G401.6 (cell line): ENCODE data around the gene PTPRN2.
"Not testable (repeated sequence)": the region's sequence is repeated elsewhere in the genome, so short reads cannot be mapped to it uniquely, and the experiment has no call there.

Source experiments
- FAIRE-seq: peaks from 2 replicates; lab custom pipeline; 2012; peaks lifted over from hg19 to GRCh38; lab: Jason Lieb, UNC

The PTPRN2 gene

DNA sequence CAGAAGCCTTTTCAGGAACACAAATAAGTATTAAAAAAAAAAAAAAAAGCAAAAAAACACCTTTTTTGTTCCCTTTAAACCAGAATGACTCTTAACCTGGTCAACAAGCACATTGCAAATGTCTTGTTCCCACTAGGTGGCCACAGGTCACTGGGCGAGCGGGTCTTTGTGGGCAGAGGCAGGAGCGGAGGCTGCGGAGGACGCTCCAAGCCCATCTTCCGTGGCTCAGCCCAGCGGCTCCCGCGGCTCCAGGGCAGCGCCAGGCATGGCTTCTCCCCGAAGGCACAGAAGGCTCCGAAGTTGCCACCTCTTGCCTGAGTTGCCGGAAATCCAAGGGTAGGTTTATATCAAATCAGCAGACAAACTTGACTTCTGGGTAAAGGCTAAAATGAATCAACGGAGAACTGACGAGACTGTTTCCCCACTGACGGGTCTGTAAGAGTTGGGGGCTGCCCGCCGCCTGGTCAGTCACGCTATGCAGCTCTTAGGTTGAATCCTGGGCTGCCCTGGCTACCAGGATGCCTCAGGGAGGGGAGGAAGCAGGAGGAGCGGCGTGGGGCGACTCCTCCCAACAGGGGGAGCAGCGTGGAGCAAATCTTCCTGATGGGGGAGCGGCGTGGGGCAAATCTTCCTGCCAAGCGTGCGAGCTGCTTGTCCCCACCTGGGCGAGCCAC is 144.5 kb downstream of the PTPRN2 start:
- FAIRE-seq = no peak

DNA sequence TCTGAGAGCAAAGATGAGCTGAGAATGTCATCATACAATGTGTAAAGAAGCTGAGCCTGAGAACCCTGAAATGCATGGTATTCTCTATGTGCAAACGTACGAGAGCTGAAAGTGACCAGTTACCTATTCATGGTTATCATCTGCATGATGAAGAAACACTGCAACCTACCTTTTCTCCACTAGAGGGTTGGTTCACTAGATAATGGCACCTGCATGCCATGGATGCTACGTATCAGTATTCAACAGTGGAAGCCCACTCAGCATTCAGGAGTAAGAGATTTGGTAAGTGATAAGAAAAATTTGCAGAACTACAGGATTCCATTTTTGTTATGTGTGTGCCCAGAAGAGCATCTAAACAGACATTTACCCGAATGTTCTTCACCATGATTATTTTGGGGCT is 145.4 kb downstream of the PTPRN2 start:
- FAIRE-seq = no peak

DNA sequence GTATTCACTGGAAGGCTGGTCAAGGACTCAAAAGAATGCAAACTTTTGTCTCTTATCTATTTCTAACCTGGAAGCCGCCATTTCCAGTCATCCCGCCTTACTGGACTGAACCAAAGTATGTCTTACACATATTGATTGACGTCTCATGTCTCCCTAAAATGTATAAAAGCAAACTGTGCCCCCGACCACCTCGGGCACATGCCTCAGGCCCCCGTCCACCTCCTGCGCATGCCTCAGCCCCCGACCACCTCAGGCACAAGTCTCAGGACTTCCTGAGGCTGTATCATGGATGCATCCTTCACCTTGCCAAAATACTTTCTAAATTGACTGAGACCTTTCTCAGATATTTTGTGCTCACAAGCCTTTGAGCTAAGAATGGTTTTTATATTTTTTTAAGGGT is 148.6 kb downstream of the PTPRN2 start:
- no peak for FAIRE-seq

DNA sequence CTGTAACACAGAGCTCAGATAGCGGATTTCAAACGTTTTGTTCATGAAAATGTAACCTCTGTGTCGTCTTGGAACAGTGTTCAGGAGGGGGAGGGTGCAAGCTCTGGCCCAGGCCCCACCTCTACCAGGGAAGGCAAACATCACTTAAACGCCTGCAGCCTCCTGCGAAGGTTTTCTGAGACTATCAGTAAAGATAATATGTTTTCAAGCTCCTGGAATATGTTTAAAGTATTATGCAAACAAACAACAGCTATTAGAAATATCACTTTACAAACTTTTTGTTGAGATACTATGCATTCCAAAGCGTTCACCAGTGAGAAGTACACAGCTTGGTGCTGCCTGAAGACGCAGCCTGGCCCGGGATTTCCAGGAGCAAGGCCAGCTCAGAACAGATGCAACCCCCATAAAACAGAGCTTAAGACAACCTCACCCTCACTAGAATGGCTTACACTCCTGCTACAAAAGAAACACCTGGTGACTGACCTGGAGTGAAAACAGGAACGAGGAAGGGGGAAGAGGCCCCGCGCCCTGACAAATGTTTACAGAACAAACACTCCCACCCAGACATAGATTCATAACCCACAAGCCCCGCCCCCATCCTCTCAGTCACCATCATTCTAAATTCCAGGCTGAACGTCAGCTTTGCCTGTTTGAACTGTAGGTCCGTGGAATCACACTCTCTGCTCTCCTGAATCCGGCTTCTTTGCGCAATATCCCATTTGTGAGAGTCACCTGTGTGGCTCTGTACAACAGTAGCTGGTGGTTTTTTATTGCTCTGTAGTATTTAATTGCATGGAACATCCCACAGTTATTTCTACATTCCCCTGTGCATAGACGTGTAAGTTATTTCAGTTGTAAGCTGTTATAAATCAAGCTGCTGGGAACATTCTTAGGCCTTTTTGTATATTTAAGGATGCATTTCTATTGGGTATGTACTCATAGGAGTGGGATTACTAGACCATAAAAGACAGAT is 155.0 kb downstream of the PTPRN2 start:
- FAIRE-seq = no peak

DNA sequence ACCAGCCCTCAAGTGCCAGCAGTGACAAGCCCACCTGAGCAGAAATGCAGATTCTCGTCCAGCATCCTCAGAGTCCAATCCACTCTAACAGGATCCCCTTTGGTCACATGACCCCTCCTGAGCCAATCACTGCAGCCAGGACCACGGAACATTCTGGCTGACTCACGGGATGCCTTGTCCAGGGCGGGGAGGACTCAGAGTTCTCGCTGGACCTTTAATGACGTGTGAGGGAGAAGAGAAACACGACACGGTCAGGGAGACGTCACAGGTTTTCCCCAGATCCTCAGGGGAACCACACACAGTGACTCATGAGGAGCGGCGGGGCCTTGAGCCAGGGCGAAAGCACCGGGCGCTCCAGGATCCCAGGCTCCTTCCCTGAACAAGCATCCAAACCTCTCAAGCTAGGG is 155.7 kb downstream of the PTPRN2 start:
- no peak for FAIRE-seq

DNA sequence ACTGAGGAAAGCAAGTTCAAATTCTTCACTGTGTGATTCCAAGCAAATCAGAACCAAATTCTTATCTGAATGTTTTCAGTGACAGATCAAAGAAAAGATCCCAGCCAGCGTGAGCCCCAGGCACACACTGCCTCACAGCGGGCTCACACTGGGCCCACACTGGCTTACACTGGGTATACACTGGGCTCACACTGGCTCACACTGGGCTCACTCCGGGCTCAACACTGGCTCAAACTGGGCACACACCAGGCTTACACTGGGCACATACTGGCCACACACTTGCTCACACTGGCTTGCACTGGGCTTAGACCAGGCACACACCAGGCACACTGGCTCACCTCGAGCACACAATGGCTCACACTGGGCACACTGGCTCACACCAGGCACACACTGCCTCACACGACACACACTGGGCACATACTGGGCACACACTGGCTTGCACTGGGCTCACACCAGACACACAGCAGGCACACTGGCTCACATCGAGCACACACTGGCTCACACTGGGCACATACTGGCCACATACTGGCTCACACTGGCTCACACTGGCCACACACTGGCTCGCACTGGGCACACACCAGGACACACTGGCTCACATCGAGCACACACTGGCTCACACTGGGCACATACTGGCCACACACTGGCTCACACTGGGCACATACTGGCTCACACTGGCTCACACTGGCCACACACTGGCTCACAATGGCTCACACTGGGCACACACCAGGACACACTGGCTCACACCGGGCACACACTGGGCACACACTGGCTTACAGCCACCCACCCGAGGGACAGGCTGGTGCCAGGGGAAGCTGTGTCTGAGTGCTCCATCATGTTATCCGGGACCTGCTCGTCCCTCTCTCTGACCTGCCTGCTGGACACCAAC is 156.3 kb downstream of the PTPRN2 start:
- no peak for FAIRE-seq

DNA sequence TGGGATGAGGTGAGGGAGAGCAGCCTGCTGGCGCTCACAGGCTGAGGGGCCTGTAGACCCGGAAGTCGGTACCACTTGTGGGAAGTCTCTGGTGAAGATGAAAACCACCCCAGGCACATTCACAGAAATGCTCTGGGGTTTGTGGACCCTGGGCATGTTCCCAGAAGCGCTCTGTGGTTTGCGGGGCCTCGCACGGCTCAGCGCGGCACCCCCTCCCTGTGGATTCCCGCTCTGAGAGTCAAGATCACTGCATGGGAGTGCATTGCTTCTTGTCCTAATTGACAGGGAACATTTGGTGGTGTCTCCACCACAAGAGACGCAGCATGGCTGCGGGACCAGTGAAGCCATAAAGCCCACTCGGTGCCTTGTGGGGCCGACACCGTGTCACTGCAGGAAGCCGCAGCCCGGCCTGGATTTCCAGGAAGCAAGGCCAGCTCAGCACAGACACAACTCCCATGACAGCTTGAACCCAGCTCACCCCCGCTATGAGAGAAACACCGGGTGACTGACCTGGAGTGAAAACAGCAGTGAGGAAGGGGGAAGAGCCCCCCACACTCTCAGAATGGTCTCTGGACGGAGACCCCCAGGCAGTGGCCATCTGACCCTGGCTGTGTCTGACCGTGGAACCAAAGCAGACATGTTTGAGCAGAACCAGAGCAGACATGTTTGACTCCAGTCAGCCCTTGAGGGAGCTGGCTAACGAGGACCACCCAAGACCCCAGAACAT is 157.2 kb downstream of the PTPRN2 start:
- no peak for FAIRE-seq

DNA sequence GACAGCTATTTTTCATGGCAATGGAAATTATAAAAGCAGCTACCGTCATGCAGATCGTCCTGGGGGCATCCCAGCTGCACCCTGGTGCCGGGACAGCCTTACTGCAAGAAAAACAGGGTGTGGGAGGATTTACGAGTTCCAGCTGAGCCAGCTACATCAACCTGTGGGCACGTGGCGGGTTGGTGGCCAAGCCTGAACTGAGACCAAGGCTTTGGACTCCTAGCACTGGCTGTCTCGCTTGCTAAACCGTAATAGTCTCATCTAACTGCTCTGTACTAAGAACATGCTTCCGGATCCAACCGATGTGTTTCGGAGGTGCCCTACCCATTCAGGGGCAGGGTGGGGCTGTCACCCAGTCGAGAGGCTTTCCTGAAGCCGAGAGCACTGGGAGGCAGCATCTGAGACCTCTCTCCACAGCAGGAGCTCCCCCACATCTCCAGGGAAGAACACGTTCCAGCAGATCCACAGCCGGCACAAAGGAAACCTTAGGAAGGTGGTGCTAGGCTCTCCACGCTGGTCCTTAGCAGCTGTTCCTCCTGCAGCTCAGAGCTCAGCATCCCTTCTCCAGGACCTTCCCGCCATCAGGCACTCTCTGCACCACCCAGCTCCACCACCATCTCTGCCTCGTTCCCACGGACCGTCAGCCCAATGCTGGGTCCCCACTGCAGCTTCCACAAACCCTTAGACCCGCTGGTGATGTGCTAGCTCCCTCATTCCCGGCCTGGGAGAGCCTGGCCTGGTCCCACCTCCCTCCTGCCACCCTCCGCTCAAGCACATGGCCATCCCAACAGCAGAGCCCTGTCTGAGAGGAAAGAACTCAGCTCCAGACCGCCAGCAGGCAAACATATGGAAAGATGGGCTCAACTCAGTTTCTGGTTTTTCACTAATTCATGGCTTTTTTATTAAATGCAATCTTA is 158.5 kb downstream of the PTPRN2 start:
- no peak for FAIRE-seq

DNA sequence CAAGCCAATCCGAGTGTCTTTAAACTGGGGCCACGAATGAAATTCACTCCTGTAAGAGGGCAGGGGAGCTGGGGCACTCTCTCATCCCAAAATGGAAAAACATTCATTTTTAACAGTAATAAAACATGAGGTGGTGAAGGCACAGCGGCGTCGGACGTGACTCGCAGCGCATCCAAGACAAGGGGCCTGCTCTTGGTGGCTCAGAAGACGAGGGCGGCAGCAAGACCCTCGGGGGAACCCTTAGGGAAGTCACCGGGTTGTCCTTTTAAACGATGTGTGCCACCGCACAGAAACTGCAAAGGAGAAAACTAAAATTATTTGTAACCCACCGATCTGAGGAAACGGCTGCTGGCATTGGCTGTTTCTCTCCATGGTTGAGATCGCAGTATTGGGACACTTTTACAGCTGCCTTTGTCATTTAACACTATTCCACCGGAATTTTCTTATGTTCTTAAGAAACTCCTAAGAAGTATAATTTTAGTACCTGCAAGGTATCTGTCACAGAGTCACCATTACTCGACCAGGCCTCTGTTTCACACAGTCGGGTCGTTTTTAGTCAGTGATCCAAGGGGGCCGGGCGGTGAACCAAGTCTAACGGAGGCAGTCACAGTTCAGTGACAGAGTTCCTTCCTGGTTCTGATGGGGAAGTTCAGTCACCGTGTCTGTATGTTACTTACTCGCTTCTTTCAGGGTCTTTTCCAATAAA is 159.3 kb downstream of the PTPRN2 start:
- FAIRE-seq = no peak

DNA sequence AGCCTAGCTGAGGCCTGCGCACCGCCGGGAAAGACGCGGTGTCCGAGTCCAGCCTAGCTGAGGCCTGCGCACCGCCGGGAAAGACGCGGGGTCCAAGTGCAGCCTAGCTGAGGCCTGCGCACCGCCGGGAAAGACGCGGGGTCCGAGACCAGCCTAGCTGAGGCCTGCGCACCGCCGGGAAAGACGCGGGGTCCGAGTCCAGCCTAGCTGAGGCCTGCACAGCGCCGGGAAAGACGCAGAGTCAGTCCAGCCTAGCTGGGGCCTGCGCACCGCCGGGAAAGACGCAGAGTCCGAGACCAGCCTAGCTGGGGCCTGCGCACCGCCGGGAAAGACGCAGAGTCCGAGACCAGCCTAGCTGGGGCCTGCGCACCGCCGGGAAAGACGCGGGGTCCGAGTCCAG is 161.9 kb downstream of the PTPRN2 start:
- not testable (repeated sequence) for FAIRE-seq

DNA sequence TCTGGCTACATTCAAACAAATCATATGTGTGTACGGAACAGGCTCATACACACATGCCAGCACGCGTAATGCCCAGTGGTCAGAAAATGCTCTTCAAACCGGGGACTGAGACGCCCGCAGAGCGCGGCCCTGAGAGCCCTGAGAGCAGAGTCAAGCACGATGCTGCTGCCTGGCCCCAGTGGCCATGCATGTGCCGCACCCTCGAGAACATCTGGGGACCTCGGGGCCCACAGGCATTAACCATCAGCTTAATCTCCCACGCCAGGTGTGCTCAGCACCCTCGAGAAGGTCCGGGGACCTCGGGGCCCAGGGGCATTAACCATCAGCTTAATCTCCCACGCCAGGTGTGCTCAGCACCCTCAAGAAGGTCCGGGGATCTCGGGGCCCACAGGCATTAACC is 163.1 kb downstream of the PTPRN2 start:
- no peak for FAIRE-seq

DNA sequence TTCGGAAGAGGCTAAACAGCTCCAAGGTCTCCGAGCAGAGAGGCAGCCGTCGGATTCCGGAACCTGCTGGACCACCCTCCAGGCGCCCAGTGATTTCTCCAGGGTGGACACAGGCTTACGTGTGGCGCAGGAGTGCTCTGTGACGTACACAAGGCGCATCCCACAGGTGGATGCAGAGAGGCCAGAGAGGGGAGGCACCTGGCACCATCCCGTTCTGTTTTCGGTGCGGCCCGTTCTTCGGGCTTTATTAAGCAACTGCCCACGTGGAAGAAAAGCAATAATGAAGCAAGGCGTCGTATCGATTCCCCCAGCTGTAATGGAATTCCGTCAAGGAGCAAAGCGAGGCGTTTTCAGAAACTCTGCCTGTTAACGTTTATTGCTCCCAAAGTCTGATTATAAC is 163.6 kb downstream of the PTPRN2 start:
- no peak for FAIRE-seq

DNA sequence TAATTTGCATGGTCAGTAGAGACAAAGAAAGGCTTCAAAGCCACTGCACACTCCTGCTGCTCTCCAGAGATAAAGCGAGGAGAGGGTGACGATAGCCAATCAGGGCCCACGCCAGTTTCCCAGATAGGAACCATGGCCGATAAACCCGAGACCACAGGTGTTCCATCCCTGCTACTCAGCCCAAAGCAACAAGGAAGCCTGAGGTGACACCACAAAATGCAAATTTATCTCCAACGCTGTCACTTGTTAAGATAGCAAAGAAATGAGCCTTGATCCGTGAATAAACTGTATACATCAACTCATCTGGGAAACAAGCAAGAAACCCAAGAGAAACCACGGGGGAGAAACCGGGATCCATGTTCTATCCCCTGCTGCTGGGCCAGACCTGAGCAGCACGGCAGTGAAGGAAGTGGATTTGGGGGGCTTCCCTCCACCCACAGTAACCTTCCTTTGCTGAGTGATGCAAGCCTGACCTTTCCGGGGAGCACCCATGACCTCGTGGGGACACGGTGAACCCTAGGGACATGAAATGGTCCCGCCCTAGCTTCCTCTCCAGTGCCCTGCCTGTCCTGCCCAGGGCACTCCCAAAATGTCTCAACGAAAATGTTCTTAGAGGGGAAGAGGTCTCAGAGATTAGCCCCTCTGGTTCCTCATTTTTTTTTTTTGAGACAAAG is 164.6 kb downstream of the PTPRN2 start:
- FAIRE-seq = no peak

DNA sequence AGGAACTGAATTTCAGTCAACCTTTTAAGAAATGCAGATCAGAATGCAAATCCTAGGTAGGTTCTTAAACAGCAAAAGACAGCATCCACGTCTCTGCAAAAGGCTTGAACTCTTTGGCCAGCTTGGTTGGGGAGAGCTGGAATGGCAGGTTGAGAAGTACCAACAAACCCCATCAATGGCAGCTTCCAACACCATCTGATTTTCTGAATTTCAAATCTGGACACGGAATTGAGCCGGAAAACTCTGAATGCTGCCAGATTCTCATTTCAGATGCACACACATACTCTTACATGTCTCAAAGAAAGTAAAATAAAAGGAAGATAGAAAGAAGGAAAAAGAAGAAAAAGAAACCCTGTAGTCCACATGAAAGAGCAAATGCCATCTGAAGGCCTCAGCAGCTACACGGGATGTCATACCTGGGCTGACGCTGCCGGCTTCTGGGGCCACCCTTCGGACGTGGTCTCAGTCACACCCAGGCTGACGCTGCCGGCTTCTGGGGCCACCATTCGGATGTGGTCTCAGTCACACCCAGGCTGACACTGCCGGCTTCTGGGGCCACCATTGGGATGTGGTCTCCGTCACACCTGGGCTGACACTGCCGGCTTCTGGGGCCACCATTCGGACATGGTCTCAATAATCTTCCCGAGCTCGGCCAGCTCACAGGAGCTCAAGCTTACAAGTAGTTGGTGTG is 165.3 kb downstream of the PTPRN2 start:
- no peak for FAIRE-seq

DNA sequence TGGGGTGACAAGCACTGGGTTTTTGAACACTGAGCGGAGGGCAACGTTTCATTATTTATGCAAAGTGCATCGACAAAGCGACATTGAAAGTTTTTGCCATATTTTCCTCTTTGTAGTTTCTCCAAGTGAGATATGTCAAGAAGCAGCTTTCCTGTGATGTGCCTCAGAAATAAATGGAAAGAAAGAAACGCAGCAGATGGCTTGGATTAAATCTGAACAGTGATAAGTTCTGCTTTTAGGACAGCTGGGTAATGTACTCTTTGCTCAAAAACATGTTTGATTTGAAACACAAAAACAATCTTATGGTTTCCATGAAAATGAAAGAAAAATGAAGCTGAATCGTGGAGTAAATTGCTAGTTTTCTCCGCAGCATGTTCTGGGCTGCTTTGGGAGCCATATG is 166.3 kb downstream of the PTPRN2 start:
- FAIRE-seq = no peak

DNA sequence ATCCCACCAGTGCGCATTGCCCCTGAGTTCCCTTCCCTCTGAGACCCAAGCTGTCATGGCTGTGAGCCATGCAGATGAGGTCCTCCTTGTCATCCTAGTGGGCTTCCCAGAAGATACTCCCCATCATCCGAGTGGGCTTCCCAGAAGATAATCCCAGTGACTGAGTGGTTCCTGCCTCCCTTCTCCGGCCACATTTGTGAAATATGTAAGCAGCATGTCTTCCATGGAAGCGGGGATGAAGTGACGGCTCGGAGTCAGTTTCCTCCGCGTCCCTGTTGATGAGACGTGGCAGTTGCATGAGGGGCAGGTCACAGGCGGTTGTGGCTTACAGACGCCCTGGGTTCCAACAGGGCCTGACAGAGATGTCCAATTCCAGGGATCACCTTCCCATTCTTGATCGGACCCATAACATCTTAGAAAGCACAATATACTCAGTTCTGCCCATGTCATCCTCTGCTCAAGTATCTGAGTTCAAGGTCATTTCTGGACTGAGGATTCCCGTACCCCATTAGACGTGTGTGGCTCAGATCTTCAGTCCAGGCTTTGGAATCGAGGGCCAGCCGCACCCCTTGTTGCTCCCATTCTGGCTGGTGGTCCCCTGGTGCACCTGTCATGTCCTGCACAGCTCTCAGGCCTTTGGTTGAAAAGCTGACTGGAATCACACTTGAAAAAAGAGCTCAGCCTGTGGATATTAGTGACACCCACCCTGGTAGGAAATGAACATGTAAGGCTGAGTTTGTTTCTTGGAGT is 166.9 kb downstream of the PTPRN2 start:
- FAIRE-seq = no peak

DNA sequence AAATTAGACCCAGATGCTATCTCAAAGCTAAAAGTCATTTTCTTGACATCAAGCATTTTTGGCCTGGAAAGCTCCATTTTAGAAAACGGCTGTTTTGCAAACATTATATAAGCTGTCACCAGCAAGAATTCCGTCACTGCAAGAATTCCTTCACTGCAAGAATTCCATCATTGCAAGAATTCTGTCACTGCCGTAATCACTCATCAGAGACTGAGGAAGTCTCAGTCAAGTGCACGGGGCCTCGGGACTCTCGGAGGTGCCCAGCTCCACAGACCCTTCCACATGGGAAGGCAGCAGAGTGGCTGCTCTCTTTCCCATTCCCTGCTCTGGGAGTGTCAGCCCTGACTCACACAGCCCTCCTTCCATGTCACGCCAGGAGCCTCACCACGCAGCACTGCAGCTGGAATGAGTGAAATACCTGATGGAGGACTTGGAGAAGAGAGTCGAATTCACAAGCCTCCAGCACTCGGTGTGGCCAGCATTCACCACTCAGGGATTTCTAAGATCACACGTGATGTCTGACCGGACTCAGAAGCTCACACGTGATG is 168.3 kb downstream of the PTPRN2 start:
- FAIRE-seq = no peak

DNA sequence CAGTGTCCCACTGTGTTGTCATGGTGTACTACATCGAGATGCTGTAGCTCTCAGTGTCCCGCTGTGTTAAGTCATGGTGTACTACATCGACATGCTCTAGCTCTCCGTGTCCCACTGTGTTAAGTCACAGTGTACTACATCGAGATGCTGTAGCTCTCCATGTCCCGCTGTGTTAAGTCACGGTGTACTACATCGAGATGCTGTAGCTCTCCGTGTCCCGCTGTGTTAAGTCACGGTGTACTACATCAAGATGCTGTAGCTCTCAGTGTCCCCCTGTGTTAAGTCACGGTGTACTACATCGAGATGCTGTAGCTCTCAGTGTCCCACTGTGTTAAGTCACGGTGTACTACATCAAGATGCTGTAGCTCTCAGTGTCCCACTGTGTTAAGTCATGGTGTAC is 169.2 kb downstream of the PTPRN2 start:
- not testable (repeated sequence) for FAIRE-seq
